H1 (cell line): ENCODE data around the gene LGALS12. TPM values are rescaled to one million over a fixed set of nuclear protein-coding genes. Genes with fewer than 3 reads are reported as not detected.

Experiments
- CTCF ChIA-PET: fragments of 300-600 bp; sonication (Branson Sonifier 250); formaldehyde crosslinking; loops from one replicate; lab custom pipeline; 2021; ENCODE audit not compliant: partially characterized antibody; lab: Charles Lee
- POLR2A ChIA-PET: fragments of 300-600 bp; sonication (Branson Sonifier 250); formaldehyde crosslinking; loops from one replicate; lab custom pipeline; 2021; ENCODE audit warnings: inconsistent platforms; ENCODE audit not compliant: partially characterized antibody; lab: Charles Lee
- DNase-seq, 2 experiments: peaks; one replicate each; pipeline versions ENCODE4 v3.0.0 to v3.0.0-alpha.2; 2010 to 2022; ENCODE audit warnings: low spot score in 2 of 2, low read depth in 1 of 2, mixed read lengths in 1 of 2
- FAIRE-seq: peaks from 2 replicates; lab custom pipeline; 2011; peaks lifted over from hg19 to GRCh38; lab: Jason Lieb, UNC
- H2AFZ ChIP-seq: 2 replicates; pipeline ENCODE4 v1.8.1; 2012; ENCODE audit warnings: low read length, inconsistent platforms
- H2AK5ac ChIP-seq: 2 replicates; pipeline ENCODE4 v1.6.1; 2013; ENCODE audit warnings: low read depth, low read length
- H2BK120ac ChIP-seq: replicated peaks from 2 replicates; pipeline ENCODE3; 2013; ENCODE audit warnings: low read depth, low read length, inconsistent platforms
- H2BK12ac ChIP-seq: 2 replicates; pipeline ENCODE4 v1.6.1; 2013; ENCODE audit warnings: low read depth, low read length
- H2BK15ac ChIP-seq: 2 replicates; pipeline ENCODE4 v1.6.1; 2013; ENCODE audit warnings: low read length
- H2BK20ac ChIP-seq: 2 replicates; pipeline ENCODE4 v1.6.1; 2013; ENCODE audit warnings: low read length
- H2BK5ac ChIP-seq: 2 replicates; pipeline ENCODE4 v1.6.1; 2013; ENCODE audit warnings: low read depth, low read length
- H3K14ac ChIP-seq: 2 replicates; pipeline ENCODE4 v1.6.1; 2013; ENCODE audit warnings: inconsistent platforms; ENCODE audit not compliant: insufficient read length
- H3K18ac ChIP-seq: 2 replicates; pipeline ENCODE4 v1.6.1; 2013; ENCODE audit warnings: low read length; ENCODE audit errors: extremely low read depth
- H3K23ac ChIP-seq: 2 replicates; pipeline ENCODE4 v1.6.1; 2013; ENCODE audit warnings: inconsistent platforms; ENCODE audit not compliant: insufficient read length
- H3K23me2 ChIP-seq: 2 replicates; pipeline ENCODE4 v1.6.1; 2013; ENCODE audit warnings: low read depth, low read length
- H3K27ac ChIP-seq: 2 replicates; pipeline ENCODE4 v1.6.1; 2011; ENCODE audit warnings: low read depth, low read length, inconsistent platforms
- H3K27me3 ChIP-seq, 4 experiments: replicated peaks in 1 of 4; 1 replicate in 1 of 4; 2 replicates in 3 of 4; pipeline versions ENCODE4 v1.6.1 to v1.8.1; 2011 to 2013; ENCODE audit warnings: low read length in 3 of 4, mild to moderate bottlenecking in 3 of 4, inconsistent platforms in 2 of 4, mixed read lengths in 2 of 4, moderate library complexity in 1 of 4; ENCODE audit not compliant: control insufficient read depth in 3 of 4, insufficient read depth in 3 of 4; ENCODE audit errors: extremely low read depth in 1 of 4
- H3K36me3 ChIP-seq, 4 experiments: 2 replicates each; pipeline versions ENCODE4 v1.6.1 to v1.8.1; 2011 to 2013; ENCODE audit warnings: mild to moderate bottlenecking in 4 of 4, low read length in 3 of 4, moderate library complexity in 2 of 4, control low read depth in 1 of 4, inconsistent platforms in 1 of 4; ENCODE audit not compliant: insufficient read depth in 4 of 4, control insufficient read depth in 2 of 4
- H3K4ac ChIP-seq: replicated peaks from 2 replicates; pipeline ENCODE3; 2013; ENCODE audit warnings: low read length, low read depth, mixed read lengths, inconsistent platforms; ENCODE audit not compliant: insufficient read length
- H3K4me1 ChIP-seq, 4 experiments: replicated peaks in 1 of 4; 1 replicate in 1 of 4; 2 replicates in 3 of 4; pipeline versions ENCODE4 v1.6.1 to v1.8.1; 2011 to 2013; ENCODE audit warnings: low read length in 3 of 4, inconsistent platforms in 2 of 4, mixed read lengths in 1 of 4; ENCODE audit not compliant: insufficient read depth in 4 of 4, control insufficient read depth in 3 of 4
- H3K4me2 ChIP-seq, 2 experiments: 2 replicates each; pipeline versions ENCODE4 v1.6.1 to v1.8.1; 2011 to 2013; ENCODE audit warnings: low read depth in 2 of 2, low read length in 2 of 2, control low read depth in 1 of 2, inconsistent platforms in 1 of 2, mild to moderate bottlenecking in 1 of 2; ENCODE audit not compliant: insufficient read depth in 1 of 2
- H3K4me3 ChIP-seq, 4 experiments: fragments of 200-600, 300-600 bp in 1 of 4; sonication (generic), shearing (Covaris generic), sonication (Bioruptor Twin) in 1 of 4; 2 replicates each; pipeline versions ENCODE4 v1.5.1 to v1.8.1; 2011 to 2016; ENCODE audit warnings: low read length in 4 of 4, low read depth in 3 of 4, control low read depth in 2 of 4, inconsistent platforms in 2 of 4, mild to moderate bottlenecking in 2 of 4, mixed read lengths in 1 of 4, moderate library complexity in 1 of 4; ENCODE audit not compliant: insufficient read depth in 2 of 4; ENCODE audit errors: extremely low read depth in 1 of 4
- H3K56ac ChIP-seq: replicated peaks from 2 replicates; pipeline ENCODE3; 2013; ENCODE audit warnings: low read depth, mild to moderate bottlenecking, mixed read lengths, low read length, inconsistent platforms; ENCODE audit not compliant: insufficient read length
- H3K79me1 ChIP-seq: 2 replicates; pipeline ENCODE4 v1.6.1; 2013; ENCODE audit warnings: low read depth, low read length, control low read depth
- H3K79me2 ChIP-seq, 2 experiments: 2 replicates each; pipeline versions ENCODE4 v1.6.1 to v1.8.1; 2012 to 2013; ENCODE audit warnings: low read length in 2 of 2, mild to moderate bottlenecking in 2 of 2, inconsistent platforms in 1 of 2; ENCODE audit not compliant: insufficient read depth in 2 of 2, control insufficient read depth in 1 of 2
- H3K9ac ChIP-seq, 4 experiments: replicated peaks in 1 of 4; 1 replicate in 1 of 4; 2 replicates in 3 of 4; pipeline versions ENCODE4 v1.6.1 to v1.8.1; 2011 to 2013; ENCODE audit warnings: low read depth in 3 of 4, low read length in 3 of 4, control low read depth in 2 of 4, mild to moderate bottlenecking in 2 of 4, moderate library complexity in 2 of 4, inconsistent platforms in 1 of 4; ENCODE audit errors: extremely low read depth in 1 of 4
- H3K9me3 ChIP-seq, 2 experiments: 2 replicates each; pipeline versions ENCODE4 v1.6.1 to v1.8.1; 2012 to 2013; ENCODE audit warnings: mild to moderate bottlenecking in 2 of 2, moderate library complexity in 2 of 2, control low read depth in 1 of 2, inconsistent platforms in 1 of 2, low read depth in 1 of 2, low read length in 1 of 2, mixed read lengths in 1 of 2; ENCODE audit not compliant: insufficient read depth in 2 of 2
- H4K20me1 ChIP-seq, 2 experiments: replicated peaks in 1 of 2; 2 replicates each; pipeline versions ENCODE3 to v1.8.1; 2011 to 2013; ENCODE audit warnings: inconsistent platforms in 2 of 2, low read length in 2 of 2, mild to moderate bottlenecking in 1 of 2; ENCODE audit not compliant: insufficient read depth in 2 of 2, control insufficient read depth in 1 of 2
- H4K5ac ChIP-seq: 2 replicates; pipeline ENCODE4 v1.6.1; 2013; ENCODE audit warnings: low read length, low read depth, mixed read lengths, inconsistent platforms; ENCODE audit not compliant: insufficient read length
- H4K8ac ChIP-seq: 2 replicates; pipeline ENCODE4 v1.8.0; 2013; ENCODE audit warnings: mild to moderate bottlenecking, moderate library complexity, low read length, inconsistent platforms; ENCODE audit not compliant: insufficient read depth; ENCODE audit errors: extremely low read depth
- H4K91ac ChIP-seq: replicated peaks from 2 replicates; pipeline ENCODE3; 2013; ENCODE audit warnings: low read length, mixed read lengths, inconsistent platforms; ENCODE audit not compliant: insufficient read length
- CTBP2 ChIP-seq: IDR thresholded peaks from 2 replicates; pipeline ENCODE4 v1.7.0; 2011; ENCODE audit warnings: borderline replicate concordance, mild to moderate bottlenecking, moderate library complexity, mixed read lengths, low read length; ENCODE audit not compliant: insufficient read depth, insufficient read length
- GABPA ChIP-seq: IDR thresholded peaks from 2 replicates; pipeline ENCODE4 v1.6.1; 2011; ENCODE audit warnings: mild to moderate bottlenecking, low read length, moderate library complexity, borderline replicate concordance; ENCODE audit not compliant: insufficient read depth
- MAX ChIP-seq: IDR thresholded peaks from 2 replicates; pipeline ENCODE4 v1.6.1; 2012; ENCODE audit warnings: inconsistent platforms
- TAF1 ChIP-seq: IDR thresholded peaks from 2 replicates; pipeline ENCODE4 v1.6.1; 2011; ENCODE audit warnings: mild to moderate bottlenecking, low read depth, low read length
- WGBS, 2 experiments: shearing (Covaris generic) in 1 of 2; methylation state at CpG; one replicate each; pipeline versions ENCODE4 v1.1.6 to v1.1.7; 2013 to 2015; ENCODE audit warnings: low lambda C conversion rate in 2 of 2, mixed read lengths in 2 of 2, inconsistent platforms in 1 of 2, low coverage in 1 of 2, missing lambda C conversion rate in 1 of 2; ENCODE audit not compliant: insufficient replicate concordance in 2 of 2, insufficient coverage in 1 of 2, insufficient read length in 1 of 2; ENCODE audit errors: extremely low coverage in 1 of 2, missing lambda C conversion rate in 1 of 2; 5-methylcytosine and 5-hydroxymethylcytosine counted together
- polyA plus RNA-seq, 7 experiments: library from polyadenylated mRNA; depleted of rRNA in 3 of 7; stranded (reverse) in 5 of 7; unstranded in 2 of 7; fragments of >200 nt in 5 of 7; fragments of 200-250 nt in 2 of 7; gene quantifications; 1 replicate in 5 of 7; 2 replicates in 1 of 7; 4 replicates in 1 of 7; pipeline versions ENCODE4 v1.2.1 to v1.2.3, GENCODE V29; 2011 to 2013; ENCODE audit warnings: missing spikeins in 2 of 7, mixed read lengths in 2 of 7
- total RNA-seq: library from RNA; stranded (reverse); fragmentation: NEBNext Ultra II Directional; extraction: Animal tissue kit (Norgen Biotek cat#: 25700); gene quantifications from 2 replicates; pipeline ENCODE4 v1.2.1, GENCODE V29; 2021

Gene LGALS12
- total and polyA plus RNA-seq, 2 of the 8 experiments (the other 6 are each of a cell fraction or from before 2014, with no cell fraction given): 1.6 to 2.9 TPM

- peak overlapping the region in 1 of 4 experiments; percentile 69; a peak in 1 of 8 replicates for H3K4me3 ChIP-seq
- no peak overlapping the region for H3K9ac ChIP-seq
- H2BK20ac ChIP-seq: no peak overlapping the region
- no peak overlapping the region for H2BK5ac ChIP-seq
- H3K23ac ChIP-seq: no peak overlapping the region
- peak overlapping the region in 1 of 2 experiments; percentile 62; a peak in 2 of 4 replicates for H3K4me2 ChIP-seq
- H3K56ac ChIP-seq: no peak overlapping the region
- H3K79me2 ChIP-seq: no peaks in the 10 kb centered on the region
- 89% methylated on average over 1 of the region's 1 CpG; no CpG with 5 or more reads in 1 of the 2 experiments for WGBS, 2 experiments
- ChIA-PET CTCF (interaction anchor here (0.9 to 5.4 kb wide), 3 partner anchors 13 to 62 kb away, joined by 3 to 63 read pairs (median 54); partner anchors contain the start of gene LGALS12), POLR2A (no interaction called here)
- no peak overlapping the region for H2AK5ac ChIP-seq
- H3K27me3 ChIP-seq: no peaks in the 10 kb centered on the region; a peak in 1 of 7 replicates
- peaks cover 0 to 4% (median 0%) of the 10 kb centered on the region in 4 experiments; a peak in 1 of 8 replicates for H3K36me3 ChIP-seq
- no peak overlapping the region for H2AFZ ChIP-seq
- H4K20me1 ChIP-seq: no peaks in the 10 kb centered on the region
- no peak overlapping the region; the same call in 1 of the 2 replicates for H2BK12ac ChIP-seq
- H3K4ac ChIP-seq: no peak overlapping the region
- DNase-seq (no peak), FAIRE-seq (no peak)
- no peak overlapping the region for H4K5ac ChIP-seq
- H2BK15ac ChIP-seq: no peak overlapping the region
- H3K79me1 ChIP-seq: no peaks in the 10 kb centered on the region
- peaks cover 6 to 10% (median 9%) of the 10 kb centered on the region in 4 experiments; a peak in 5 of 7 replicates for H3K4me1 ChIP-seq
- peaks cover 3 to 9% of the 10 kb centered on the region in 2 experiments; a peak in 2 of 4 replicates for H3K9me3 ChIP-seq
- H3K14ac ChIP-seq: no peak overlapping the region
- no peak overlapping the region for H2BK120ac ChIP-seq
- H4K91ac ChIP-seq: no peak overlapping the region
- H3K27ac ChIP-seq: no peak overlapping the region
- H4K8ac ChIP-seq: no peak overlapping the region
- TF ChIP-seq TAF1 (no peak), MAX (no peak), CTBP2 (no peak), GABPA (no peak)
- H3K18ac ChIP-seq: no peak overlapping the region
- H3K23me2 ChIP-seq: peaks cover 7% of the 10 kb centered on the region; the same call in 1 of the 2 replicates
Measured at GRCh38 chr11:63492441-63492840, 13.4 kb upstream of the LGALS12 start.
